ENCODE results near the gene KLK2.

The KLK2 gene

DNA sequence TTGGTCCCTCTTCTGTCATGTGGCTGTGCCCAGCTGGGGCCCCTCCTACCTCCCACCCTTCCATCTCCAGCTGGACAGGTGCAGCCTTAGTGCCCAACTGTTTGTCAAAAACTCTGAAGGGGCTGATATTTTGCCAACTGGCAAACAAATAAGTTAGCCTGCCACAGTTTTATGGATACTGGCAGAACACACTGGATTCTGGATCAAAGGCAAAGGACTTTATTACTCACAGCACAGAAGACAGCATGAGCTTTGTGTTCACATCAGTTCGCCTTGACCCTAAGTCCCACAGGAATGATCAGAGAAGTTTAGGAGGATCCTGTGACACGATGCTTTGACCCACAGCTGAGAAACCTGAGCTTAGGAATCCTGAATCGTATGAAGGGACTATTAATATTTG, 16.4 kb downstream of the KLK2 start:
- no peak overlapping the region for H3K18ac ChIP-seq (ENCODE audit: low read depth in 1 of 2, low read length in 2 of 2)
- peaks cover 0 to 43% of the 10 kb centered on the region in 2 experiments for H3K27me3 ChIP-seq (ENCODE audit: control insufficient read depth in 1 of 2, insufficient read depth in 1 of 2, low read length in 2 of 2)
- no peak overlapping the region for H2BK5ac ChIP-seq (ENCODE audit: low read depth, low read length, poor library complexity, severe bottlenecking)
- no peak overlapping the region for H3K4me3 ChIP-seq (ENCODE audit: insufficient read depth in 1 of 2, low read depth in 1 of 2, low read length in 2 of 2)
- H3K4ac ChIP-seq (ENCODE audit: low read depth in 1 of 2, low read length in 2 of 2) = no peak overlapping the region
- no peaks in the 10 kb centered on the region for H3K9me3 ChIP-seq (ENCODE audit: control insufficient read depth, low read length)
- H3K79me1 ChIP-seq (replicated peaks; ENCODE audit: low read length, poor library complexity, severe bottlenecking) = no peaks in the 10 kb centered on the region
- WGBS = 43% methylated on average over 3 of the region's 3 CpGs
- H2AK5ac ChIP-seq (ENCODE audit: low read length, severe bottlenecking) = no peak overlapping the region
- no peak overlapping the region for H3K9ac ChIP-seq (ENCODE audit: low read length)
- no peak overlapping the region for H3K4me2 ChIP-seq (ENCODE audit: low read length, poor library complexity, severe bottlenecking)
- H3K14ac ChIP-seq (ENCODE audit: low read length in 2 of 2) = no peak overlapping the region
- no peak overlapping the region for H4K8ac ChIP-seq (ENCODE audit: low read length)
- no peak overlapping the region for H3K23ac ChIP-seq (ENCODE audit: low read length in 2 of 2)
- H2AFZ ChIP-seq (ENCODE audit: low read depth, low read length) = no peak overlapping the region
- H3K4me1 ChIP-seq (ENCODE audit: control insufficient read depth, insufficient read depth, low read depth, low read length) = peaks cover 1% of the 10 kb centered on the region
- H2BK12ac ChIP-seq (ENCODE audit: low read length in 2 of 2) = no peak overlapping the region
- no peak for DNase-seq
- no peak overlapping the region for H2BK15ac ChIP-seq (ENCODE audit: low read depth, poor library complexity, severe bottlenecking)
- no peak overlapping the region for H3K27ac ChIP-seq (ENCODE audit: low read length, poor library complexity, severe bottlenecking)
- no peaks in the 10 kb centered on the region for H3K36me3 ChIP-seq (ENCODE audit: control insufficient read depth in 1 of 2, insufficient read depth in 2 of 2, low read depth in 1 of 2, low read length in 2 of 2)
- no peak overlapping the region for H4K91ac ChIP-seq (ENCODE audit: low read length)
- no peak overlapping the region for H2BK120ac ChIP-seq (ENCODE audit: low read depth, low read length)

DNA sequence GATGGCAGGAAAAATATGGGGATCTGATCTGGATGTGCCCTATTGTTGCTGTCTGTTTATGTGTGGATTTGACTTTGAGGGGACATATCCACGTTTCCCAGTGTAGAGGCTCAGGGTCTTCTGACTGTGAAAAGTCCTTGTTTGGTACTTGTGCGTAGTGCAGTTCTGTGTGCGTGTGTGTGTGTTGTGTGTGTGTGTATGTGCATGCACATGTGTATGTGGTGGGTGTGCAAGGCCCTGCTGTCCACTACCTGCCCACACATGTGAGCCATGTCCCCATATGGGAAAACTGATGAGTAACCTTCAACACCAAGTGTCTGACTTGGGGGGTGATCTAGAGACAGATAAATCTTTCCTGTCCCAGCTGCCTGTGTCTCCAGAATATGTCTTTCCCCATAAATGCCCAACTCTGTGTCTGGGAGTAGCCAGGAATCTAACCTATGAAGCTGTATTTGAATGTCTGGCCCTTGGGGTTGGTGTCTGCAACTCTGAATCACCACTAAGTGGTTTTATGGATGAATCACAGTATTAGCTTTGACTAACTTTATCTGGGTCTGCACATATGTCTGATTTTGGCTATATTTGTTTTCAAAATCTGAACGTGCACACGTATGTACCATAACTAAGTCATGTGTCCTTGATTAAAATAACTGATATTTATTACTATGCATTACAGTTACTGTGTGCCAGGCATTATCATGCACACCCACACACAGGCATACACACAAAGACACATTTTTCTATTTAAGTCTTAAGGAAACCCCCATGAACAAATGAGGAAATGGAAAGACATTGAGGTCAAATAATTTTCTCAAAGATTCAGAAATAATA, 17.4 kb downstream of the KLK2 start:
- Histone ChIP-seq H2BK120ac (ENCODE audit: low read depth, low read length) (no peak overlapping the region), H3K27ac (ENCODE audit: low read length, poor library complexity, severe bottlenecking) (no peak overlapping the region), H2AFZ (ENCODE audit: low read depth, low read length) (no peak overlapping the region), H2AK5ac (ENCODE audit: low read length, severe bottlenecking) (no peak overlapping the region), H3K79me1 (replicated peaks; ENCODE audit: low read length, poor library complexity, severe bottlenecking) (no peaks in the 10 kb centered on the region), H3K4ac (ENCODE audit: low read depth in 1 of 2, low read length in 2 of 2) (no peak overlapping the region), H2BK15ac (ENCODE audit: low read depth, poor library complexity, severe bottlenecking) (no peak overlapping the region), H3K4me2 (ENCODE audit: low read length, poor library complexity, severe bottlenecking) (no peak overlapping the region), H3K9ac (ENCODE audit: low read length) (no peak overlapping the region), H3K14ac (ENCODE audit: low read length in 2 of 2) (no peak overlapping the region), H2BK5ac (ENCODE audit: low read depth, low read length, poor library complexity, severe bottlenecking) (no peak overlapping the region), H3K9me3 (ENCODE audit: control insufficient read depth, low read length) (no peaks in the 10 kb centered on the region), H4K91ac (ENCODE audit: low read length) (no peak overlapping the region), H3K4me3 (ENCODE audit: insufficient read depth in 1 of 2, low read depth in 1 of 2, low read length in 2 of 2) (no peak overlapping the region), H3K27me3 (ENCODE audit: control insufficient read depth in 1 of 2, insufficient read depth in 1 of 2, low read length in 2 of 2) (peaks cover 0 to 33% of the 10 kb centered on the region in 2 experiments), H2BK12ac (ENCODE audit: low read length in 2 of 2) (no peak overlapping the region), H3K18ac (ENCODE audit: low read depth in 1 of 2, low read length in 2 of 2) (no peak overlapping the region), H3K36me3 (ENCODE audit: control insufficient read depth in 1 of 2, insufficient read depth in 2 of 2, low read depth in 1 of 2, low read length in 2 of 2) (no peaks in the 10 kb centered on the region), H3K23ac (ENCODE audit: low read length in 2 of 2) (no peak overlapping the region), H4K8ac (ENCODE audit: low read length) (no peak overlapping the region), H3K4me1 (ENCODE audit: control insufficient read depth, insufficient read depth, low read depth, low read length) (peaks cover 1% of the 10 kb centered on the region)
- 66% methylated on average over 3 of the region's 5 CpGs for WGBS
- no peak for DNase-seq

DNA sequence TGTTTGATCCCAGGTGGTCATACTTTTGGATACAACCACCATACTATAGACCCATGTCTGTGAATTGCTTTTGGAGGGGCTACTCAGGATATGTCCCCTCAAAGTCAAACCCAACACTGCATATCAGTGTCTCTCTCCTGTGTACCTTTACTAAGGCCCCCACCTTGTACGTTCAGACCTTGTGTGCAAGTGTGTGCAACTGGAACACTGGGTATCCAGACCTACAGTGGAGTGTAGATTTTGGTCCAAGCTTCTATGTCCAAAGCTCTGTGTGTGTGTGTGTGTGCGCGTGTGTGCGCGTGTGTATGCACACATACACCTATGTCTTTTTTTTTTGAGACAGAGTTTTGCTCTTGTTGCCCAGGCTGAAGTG, 18.0 kb downstream of the KLK2 start:
- Histone ChIP-seq H3K27ac (ENCODE audit: low read length, poor library complexity, severe bottlenecking) (no peak overlapping the region), H3K27me3 (ENCODE audit: control insufficient read depth in 1 of 2, insufficient read depth in 1 of 2, low read length in 2 of 2) (peaks cover 0 to 27% of the 10 kb centered on the region in 2 experiments), H3K18ac (ENCODE audit: low read depth in 1 of 2, low read length in 2 of 2) (no peak overlapping the region), H3K4me1 (ENCODE audit: control insufficient read depth, insufficient read depth, low read depth, low read length) (peaks cover 1% of the 10 kb centered on the region), H4K8ac (ENCODE audit: low read length) (no peak overlapping the region), H2BK12ac (ENCODE audit: low read length in 2 of 2) (no peak overlapping the region), H2BK15ac (ENCODE audit: low read depth, poor library complexity, severe bottlenecking) (no peak overlapping the region), H3K4me3 (ENCODE audit: insufficient read depth in 1 of 2, low read depth in 1 of 2, low read length in 2 of 2) (no peak overlapping the region), H3K9ac (ENCODE audit: low read length) (no peak overlapping the region), H2BK5ac (ENCODE audit: low read depth, low read length, poor library complexity, severe bottlenecking) (no peak overlapping the region), H3K14ac (ENCODE audit: low read length in 2 of 2) (no peak overlapping the region), H3K9me3 (ENCODE audit: control insufficient read depth, low read length) (no peaks in the 10 kb centered on the region), H3K4ac (ENCODE audit: low read depth in 1 of 2, low read length in 2 of 2) (no peak overlapping the region), H4K91ac (ENCODE audit: low read length) (no peak overlapping the region), H3K36me3 (ENCODE audit: control insufficient read depth in 1 of 2, insufficient read depth in 2 of 2, low read depth in 1 of 2, low read length in 2 of 2) (no peaks in the 10 kb centered on the region), H3K4me2 (ENCODE audit: low read length, poor library complexity, severe bottlenecking) (no peak overlapping the region), H3K23ac (ENCODE audit: low read length in 2 of 2) (no peak overlapping the region), H3K79me1 (replicated peaks; ENCODE audit: low read length, poor library complexity, severe bottlenecking) (no peaks in the 10 kb centered on the region), H2AFZ (ENCODE audit: low read depth, low read length) (no peak overlapping the region), H2BK120ac (ENCODE audit: low read depth, low read length) (no peak overlapping the region), H2AK5ac (ENCODE audit: low read length, severe bottlenecking) (no peak overlapping the region)
- 88% methylated on average over 5 of the region's 5 CpGs for WGBS
- no peak for DNase-seq

- no peak overlapping the region for H3K23ac ChIP-seq (ENCODE audit: low read length in 2 of 2)
Measured at GRCh38 chr19:50893047-50893736, 20.0 kb downstream of the KLK2 start.

More at GRCh38 chr19:50893047-50893736, 20.0 kb downstream of the KLK2 start:
- Histone ChIP-seq H2AFZ (ENCODE audit: low read depth, low read length) (no peak overlapping the region), H3K4me3 (ENCODE audit: insufficient read depth in 1 of 2, low read depth in 1 of 2, low read length in 2 of 2) (no peak overlapping the region), H3K9me3 (ENCODE audit: control insufficient read depth, low read length) (no peaks in the 10 kb centered on the region), H2BK12ac (ENCODE audit: low read length in 2 of 2) (no peak overlapping the region), H3K4me2 (ENCODE audit: low read length, poor library complexity, severe bottlenecking) (no peak overlapping the region), H3K27me3 (ENCODE audit: control insufficient read depth in 1 of 2, insufficient read depth in 1 of 2, low read length in 2 of 2) (peaks cover 0 to 10% of the 10 kb centered on the region in 2 experiments), H3K9ac (ENCODE audit: low read length) (no peak overlapping the region), H3K36me3 (ENCODE audit: control insufficient read depth in 1 of 2, insufficient read depth in 2 of 2, low read depth in 1 of 2, low read length in 2 of 2) (no peaks in the 10 kb centered on the region), H3K4ac (ENCODE audit: low read depth in 1 of 2, low read length in 2 of 2) (no peak overlapping the region), H2AK5ac (ENCODE audit: low read length, severe bottlenecking) (no peak overlapping the region), H3K14ac (ENCODE audit: low read length in 2 of 2) (no peak overlapping the region), H3K79me1 (replicated peaks; ENCODE audit: low read length, poor library complexity, severe bottlenecking) (no peaks in the 10 kb centered on the region), H2BK5ac (ENCODE audit: low read depth, low read length, poor library complexity, severe bottlenecking) (no peak overlapping the region), H4K8ac (ENCODE audit: low read length) (no peak overlapping the region), H3K18ac (ENCODE audit: low read depth in 1 of 2, low read length in 2 of 2) (no peak overlapping the region), H2BK15ac (ENCODE audit: low read depth, poor library complexity, severe bottlenecking) (no peak overlapping the region), H3K27ac (ENCODE audit: low read length, poor library complexity, severe bottlenecking) (no peak overlapping the region), H4K91ac (ENCODE audit: low read length) (no peak overlapping the region), H3K4me1 (ENCODE audit: control insufficient read depth, insufficient read depth, low read depth, low read length) (peaks cover 1% of the 10 kb centered on the region), H2BK120ac (ENCODE audit: low read depth, low read length) (no peak overlapping the region)
- no peak for DNase-seq
- 89% methylated on average over 17 of the region's 18 CpGs for WGBS
